Measurements from ENCODE around the gene PLSCR1.

The PLSCR1 gene

GRCh38 chr3:146470425-146470990, 73.9 kb downstream of the PLSCR1 start:
- DNase-seq = no peak

GRCh38 chr3:146469150-146470017, 75.0 kb downstream of the PLSCR1 start, which contains the start of gene PLSCR2:
Gene PLSCR2 (minus strand): TSS chr3:146469561. CDS start chr3:146459904, 9,657 bp downstream.
- peak; percentile 70 for DNase-seq

GRCh38 chr3:146468671-146469149, 75.7 kb downstream of the PLSCR1 start:
- DNase-seq = no peak

GRCh38 chr3:146468234-146468633, 76.2 kb downstream of the PLSCR1 start:
- no peak for DNase-seq

- no peak for DNase-seq
Observed at GRCh38 chr3:146466604-146467003, 77.8 kb downstream of the PLSCR1 start.

GRCh38 chr3:146465693-146466465, 78.5 kb downstream of the PLSCR1 start:
- no peak for DNase-seq

Data from stimulated activated CD4-positive, alpha-beta T cell treated with anti-CD3 and anti-CD28 coated beads, Interleukin-4, amount 100 ng/mL, for 24 hours (primary cell).